Right cardiac atrium (tissue), 5 donors: ENCODE measurements around the gene GDAP1L1. TPM values are rescaled to one million over a fixed set of nuclear protein-coding genes. Genes with fewer than 3 reads are reported as not detected.

Source experiments
- ATAC-seq, 2 donors: fragments of 200-7000 bp; cut with Tn5 transposase; one replicate each; pipeline versions ENCODE4 v1.8.0 to v1.9.1; 2020; ENCODE audit warnings: moderate library complexity in 2 of 2, mild to moderate bottlenecking in 1 of 2
- DNase-seq, 3 donors: peaks; one replicate each; pipeline ENCODE4 v3.0.0-alpha.2; 2020
- H3K27ac ChIP-seq: one replicate; pipeline ENCODE4 v1.5.1; 2013; ENCODE audit warnings: mild to moderate bottlenecking, low read length, control low read depth, moderate library complexity
- H3K27me3 ChIP-seq: one replicate; pipeline ENCODE4 v1.6.1; 2013; ENCODE audit not compliant: control insufficient read depth, insufficient read depth
- H3K4me1 ChIP-seq: one replicate; pipeline ENCODE4 v1.6.1; 2013; ENCODE audit warnings: low read length; ENCODE audit not compliant: control insufficient read depth, insufficient read depth
- H3K4me3 ChIP-seq: one replicate; pipeline ENCODE4 v1.5.1; 2013; ENCODE audit warnings: low read length, control low read depth
- H3K9me3 ChIP-seq: one replicate; pipeline ENCODE4 v1.6.1; 2013; ENCODE audit warnings: low read length; ENCODE audit not compliant: control insufficient read depth
- WGBS: extraction: QIAGEN DNeasy Blood & Tissue Kit; methylation state at CpG from one replicate; pipeline ENCODE4 v1.1.7; 2013; 5-methylcytosine and 5-hydroxymethylcytosine counted together
- intact Hi-C, 4 donors: fragments of 100-400 bp; cut with DNase I; formaldehyde crosslinking; loops; one replicate each; pipeline versions ENCODE4 v1.11.0 to v1.14.0; 2022 to 2023
- long read RNA-seq, 4 donors: library from polyadenylated mRNA; unstranded; transcript quantifications; one replicate each; pipeline ENCODE4 v2.0.0, GENCODE V29; 2020 to 2021
- polyA plus RNA-seq: library from polyadenylated mRNA; stranded (reverse); fragments of 200-250 nt; gene quantifications from one replicate; pipeline ENCODE4 v1.2.3, GENCODE V29; 2013
- total RNA-seq, 4 donors: library from RNA; stranded (reverse); fragmentation: NEBNext Ultra II Directional; extraction: Animal tissue kit (Norgen Biotek cat#: 25700); gene quantifications; one replicate each; pipeline ENCODE4 v1.2.1, GENCODE V29; 2021
- donor health status: healthy with polysubstance abuse.
- donor health status: DM: no; HTN: yes; CAD: no.
- donor health status: DM: no; HTN: no; CAD: no.
- donor health status: DM: no; HTN: yes; CAD: no; lungs with severe emphysema.
- donor health status: DM: yes; HTN: yes; CAD: no.

Gene GDAP1L1
- 1 to 10 TPM in 1 of 4 donors, under 1 TPM in 3; 0.17 to 2.8 (median 0.55) TPM for total RNA-seq
- 1.4 TPM for polyA plus RNA-seq
- long read RNA-seq, donor 1, partial matches to known transcripts, result 0 of 7 reads
- long read RNA-seq, donor 1, other reads (novel, unspliced or antisense), result 5 of 7 reads
- long read RNA-seq, donor 2, partial matches to known transcripts, result 0 of 1 reads
- long read RNA-seq, donor 2, other reads (novel, unspliced or antisense), result 0 of 1 reads
- long read RNA-seq, donor 3, partial matches to known transcripts, result 0 of 3 reads
- long read RNA-seq, donor 3, other reads (novel, unspliced or antisense), result 3 of 3 reads
- long read RNA-seq, donor 4, result 0 reads

DNA sequence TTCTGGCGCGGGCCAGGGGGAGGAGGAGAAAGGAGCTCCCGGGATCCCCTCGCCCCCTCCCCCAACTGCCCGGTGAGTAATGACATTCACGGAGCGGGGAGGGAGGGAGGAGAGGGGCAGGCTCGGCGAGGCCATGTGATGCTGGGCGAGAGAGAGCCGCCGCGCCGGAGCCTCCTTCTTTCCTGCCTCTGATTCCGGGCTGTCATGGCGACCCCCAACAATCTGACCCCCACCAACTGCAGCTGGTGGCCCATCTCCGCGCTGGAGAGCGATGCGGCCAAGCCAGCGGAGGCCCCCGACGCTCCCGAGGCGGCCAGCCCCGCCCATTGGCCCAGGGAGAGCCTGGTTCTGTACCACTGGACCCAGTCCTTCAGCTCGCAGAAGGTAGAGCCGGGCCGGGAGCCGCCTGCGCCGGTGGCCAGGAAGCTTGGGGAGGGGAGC lies at the start of gene GDAP1L1:
Gene GDAP1L1 (plus strand): TSS at position 178 of the 441 bp plus-strand sequence. CDS start 27 bp downstream, at position 205.
- DNase-seq (peak in 2 of 3 donors; percentile 61 to 74), ATAC-seq (peak; percentile 59 to 77)
- peak within 1 kb of the TSS; percentile 45 for H3K4me3 ChIP-seq
- no peaks in the 10 kb centered on the region for H3K4me1 ChIP-seq
- intact Hi-C loops, result no loop called here
- H3K9me3 ChIP-seq, result no peaks in the 10 kb centered on the region
- WGBS, result 3% methylated on average over 32 of the region's 32 CpGs
- H3K27ac ChIP-seq, result no peak within 1 kb of the TSS
- no peaks in the 10 kb centered on the region for H3K27me3 ChIP-seq

DNA sequence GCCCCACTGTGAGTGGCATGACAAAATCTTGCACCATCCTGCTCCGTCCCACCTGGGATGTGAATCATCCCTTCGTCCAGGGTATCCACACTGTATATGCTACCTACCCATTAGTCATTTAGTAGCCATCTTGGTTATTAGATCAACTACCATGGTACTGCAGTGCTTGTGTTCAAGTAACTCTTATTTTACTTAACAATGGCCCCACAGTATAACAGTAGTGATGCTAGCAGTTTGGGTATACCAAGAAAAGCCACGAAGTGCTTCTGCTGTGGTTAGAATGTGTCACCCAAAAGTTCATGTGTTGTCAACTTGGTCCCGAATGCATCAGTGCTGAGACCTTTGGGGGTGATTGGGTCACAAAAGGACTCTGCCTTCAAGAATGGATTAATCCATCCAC lies 48.2 kb upstream of the GDAP1L1 start:
- Histone ChIP-seq H3K4me1 (peaks cover 7% of the 10 kb centered on the region), H3K27me3 (no peaks in the 10 kb centered on the region), H3K9me3 (no peaks in the 10 kb centered on the region), H3K4me3 (no peak overlapping the region), H3K27ac (no peak overlapping the region)
- 89% methylated on average over 4 of the region's 4 CpGs for WGBS
- ATAC-seq (no peak), DNase-seq (no peak)
- intact Hi-C loops, result no loop called here

DNA sequence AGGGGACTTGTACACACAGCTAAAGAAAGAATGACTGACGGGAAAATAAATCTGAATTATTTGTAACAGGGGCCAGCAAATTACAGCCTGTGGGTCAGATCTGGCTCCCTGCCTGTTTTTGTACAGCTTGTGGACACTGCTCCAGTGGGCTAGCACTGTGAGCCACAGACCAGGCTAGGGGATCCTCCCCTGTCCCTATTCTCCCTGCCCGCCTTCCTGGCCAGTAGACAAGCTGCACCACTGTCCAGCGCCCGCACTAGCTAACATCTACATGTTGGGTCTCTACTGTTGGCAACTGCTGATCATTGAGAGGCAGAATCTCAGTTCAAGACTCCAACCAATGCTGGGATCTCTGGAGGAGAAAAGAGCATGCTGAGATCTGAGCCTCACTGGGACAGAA lies 47.2 kb upstream of the GDAP1L1 start:
- Histone ChIP-seq H3K4me3 (no peak overlapping the region), H3K27ac (peak overlapping the region; percentile 13), H3K4me1 (peaks cover 7% of the 10 kb centered on the region), H3K27me3 (no peaks in the 10 kb centered on the region), H3K9me3 (no peaks in the 10 kb centered on the region)
- WGBS, result 75% methylated on average over 4 of the region's 4 CpGs
- intact Hi-C loops, result no loop called here
- no peak for DNase-seq
- no peak for ATAC-seq

DNA sequence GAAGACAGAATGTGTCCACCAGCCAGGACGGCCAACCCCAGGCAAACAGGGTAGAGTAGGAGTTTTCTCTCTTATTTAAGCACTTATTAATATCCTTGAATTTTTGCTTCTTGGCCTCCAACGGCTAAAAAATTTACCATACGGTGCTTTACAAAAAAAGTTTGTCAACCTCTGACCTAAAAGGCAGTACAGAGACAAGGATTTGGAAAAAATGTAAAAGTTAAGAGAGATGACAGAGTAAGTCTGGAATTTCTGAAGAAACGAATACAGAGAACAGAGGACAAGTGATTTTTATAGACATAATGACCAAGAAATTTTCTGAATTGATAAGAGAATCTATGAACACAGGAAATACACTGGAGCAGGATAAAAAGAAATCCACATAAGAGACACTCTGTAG lies 46.7 kb upstream of the GDAP1L1 start:
- ATAC-seq (no peak), DNase-seq (no peak)
- H3K4me1 ChIP-seq, result peaks cover 7% of the 10 kb centered on the region
- H3K27ac ChIP-seq, result peak overlapping the region; percentile 13
- H3K9me3 ChIP-seq, result no peaks in the 10 kb centered on the region
- H3K27me3 ChIP-seq, result no peaks in the 10 kb centered on the region
- H3K4me3 ChIP-seq, result no peak overlapping the region
- 67% methylated on average over 4 of the region's 4 CpGs for WGBS
- intact Hi-C loops, result no loop called here

DNA sequence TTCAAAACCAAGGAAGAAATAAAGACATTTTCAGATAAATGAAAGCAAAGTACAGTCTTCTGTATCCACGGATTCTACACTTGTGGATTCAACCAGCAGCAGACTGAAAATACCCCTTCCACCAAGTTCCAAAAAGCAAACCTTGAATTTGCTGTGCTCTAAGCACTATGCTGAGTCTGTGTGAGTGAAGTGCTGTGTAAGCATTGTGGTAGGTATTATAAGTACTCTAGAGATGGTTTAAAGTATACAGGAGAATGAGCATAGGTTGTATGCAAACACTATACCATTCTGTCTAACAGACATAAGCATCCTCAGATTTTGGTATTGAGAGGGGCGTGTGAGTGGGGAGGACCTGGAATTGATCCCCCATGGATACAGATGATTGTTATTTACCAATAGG lies 46.1 kb upstream of the GDAP1L1 start:
- 88% methylated on average over 2 of the region's 2 CpGs for WGBS
- Histone ChIP-seq H3K27me3 (no peaks in the 10 kb centered on the region), H3K4me1 (peaks cover 7% of the 10 kb centered on the region), H3K27ac (no peak overlapping the region), H3K9me3 (no peaks in the 10 kb centered on the region), H3K4me3 (no peak overlapping the region)
- ATAC-seq (no peak), DNase-seq (no peak)
- intact Hi-C loops, result no loop called here

DNA sequence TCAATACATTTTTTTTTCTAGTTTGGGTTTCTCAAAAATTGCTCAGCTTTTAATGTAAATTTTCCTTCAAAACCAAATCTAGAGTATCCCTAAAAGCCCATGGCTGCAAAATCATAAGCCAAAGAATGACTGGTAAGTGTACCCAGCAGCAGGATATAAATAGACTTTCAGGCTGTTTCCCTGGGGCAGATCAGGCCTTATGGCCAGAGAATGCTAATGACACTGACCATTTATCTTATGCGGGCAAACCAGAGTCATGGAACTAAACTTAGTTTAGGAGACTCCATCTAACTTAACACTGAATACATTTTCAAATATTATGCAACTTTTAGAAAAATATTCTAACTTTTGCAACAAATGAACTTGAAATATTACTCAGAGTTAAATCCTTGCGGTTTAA lies 43.9 kb upstream of the GDAP1L1 start:
- no peak for DNase-seq
- intact Hi-C loops, result no loop called here

DNA sequence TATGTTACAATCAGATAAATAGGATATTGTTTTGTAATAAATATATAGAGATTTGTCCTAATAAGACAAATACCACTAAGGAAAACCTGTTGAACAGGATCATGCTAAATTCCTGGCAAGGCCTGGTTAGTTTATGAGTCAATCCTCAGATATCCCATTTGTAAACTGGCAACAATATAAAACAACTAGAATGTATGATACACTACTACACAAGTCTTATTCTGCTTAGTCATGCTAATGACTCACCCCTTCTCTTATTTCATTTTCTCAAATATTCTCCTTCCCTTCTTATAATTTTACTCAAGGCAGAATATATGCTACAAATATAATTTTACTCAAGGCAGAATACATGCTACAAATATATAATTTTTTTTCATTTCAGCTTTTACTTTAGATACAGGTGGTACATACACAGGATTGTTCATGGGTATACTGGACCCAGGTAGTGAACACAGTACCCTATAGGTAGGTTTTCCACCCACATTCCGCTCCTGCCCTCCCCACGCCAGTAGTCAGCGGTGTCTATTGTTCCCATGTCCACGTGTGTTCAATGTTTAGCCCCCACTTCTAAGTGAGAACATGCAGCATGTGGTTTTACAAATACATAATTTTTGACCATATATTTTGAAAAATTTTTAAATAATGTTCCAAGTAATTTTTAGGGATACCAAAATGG lies 42.8 kb upstream of the GDAP1L1 start:
- no peaks in the 10 kb centered on the region for H3K9me3 ChIP-seq
- H3K27me3 ChIP-seq, result no peaks in the 10 kb centered on the region
- H3K4me1 ChIP-seq, result peaks cover 7% of the 10 kb centered on the region
- peak; percentile 70 to 84 for ATAC-seq
- peak overlapping the region; percentile 83 for H3K27ac ChIP-seq
- intact Hi-C loops, result no loop called here
- 92% methylated on average over 4 of the region's 4 CpGs for WGBS
- no peak for DNase-seq
- no peak overlapping the region for H3K4me3 ChIP-seq

More for the DNA sequence above, 43.9 kb upstream of the GDAP1L1 start:
- peaks cover 7% of the 10 kb centered on the region for H3K4me1 ChIP-seq
- no peaks in the 10 kb centered on the region for H3K27me3 ChIP-seq
- 75% methylated on average over 2 of the region's 2 CpGs for WGBS
- ATAC-seq, result peak; percentile 61 to 72
- no peak overlapping the region for H3K4me3 ChIP-seq
- no peak overlapping the region for H3K27ac ChIP-seq
- no peaks in the 10 kb centered on the region for H3K9me3 ChIP-seq

DNA sequence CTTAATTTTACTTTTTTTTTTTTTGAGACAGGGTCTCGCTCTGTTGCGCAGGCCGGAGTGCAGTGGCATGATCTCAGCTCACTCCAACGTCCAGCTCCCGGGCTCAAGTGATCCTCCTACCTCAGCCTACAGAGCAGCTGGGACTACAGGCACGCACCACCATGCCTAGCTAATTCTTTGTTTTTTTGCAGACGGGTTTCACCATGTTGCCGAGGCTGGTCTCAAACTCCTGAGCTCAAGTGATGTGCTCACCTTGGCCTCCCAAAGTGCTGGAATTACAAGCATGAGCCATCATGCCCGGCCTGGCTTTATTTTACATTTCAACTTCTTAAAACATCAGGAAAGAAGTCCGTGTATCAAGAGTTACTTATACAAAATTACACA lies 42.3 kb upstream of the GDAP1L1 start:
- H3K4me3 ChIP-seq, result no peak overlapping the region
- H3K27me3 ChIP-seq, result no peaks in the 10 kb centered on the region
- ATAC-seq (no peak), DNase-seq (no peak)
- no peaks in the 10 kb centered on the region for H3K9me3 ChIP-seq
- 88% methylated on average over 10 of the region's 10 CpGs for WGBS
- intact Hi-C loops, result no loop called here
- H3K27ac ChIP-seq, result no peak overlapping the region
- peaks cover 6% of the 10 kb centered on the region for H3K4me1 ChIP-seq

DNA sequence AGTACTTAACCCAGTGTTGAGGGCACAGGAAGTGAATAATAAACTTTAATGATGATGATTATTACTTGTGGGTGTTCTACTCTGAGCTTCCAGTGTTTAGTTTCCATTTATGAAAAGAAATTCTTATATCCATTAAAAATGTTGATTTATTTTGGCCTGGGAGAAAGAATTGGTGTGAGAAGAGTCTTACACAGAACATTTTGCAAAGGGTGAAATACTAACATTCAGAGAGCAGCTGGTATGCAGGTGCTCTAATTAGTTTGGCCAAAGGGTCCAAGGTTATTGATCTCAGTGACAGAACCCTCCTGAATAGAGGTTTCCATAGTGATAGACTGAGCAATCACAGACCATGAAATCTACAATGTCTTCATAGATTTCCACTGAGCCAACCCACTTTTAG lies 41.0 kb upstream of the GDAP1L1 start:
- Histone ChIP-seq H3K9me3 (no peaks in the 10 kb centered on the region), H3K27ac (no peak overlapping the region), H3K4me3 (no peak overlapping the region), H3K27me3 (no peaks in the 10 kb centered on the region), H3K4me1 (peaks cover 1% of the 10 kb centered on the region)
- intact Hi-C loops, result no loop called here
- ATAC-seq (no peak), DNase-seq (no peak)

DNA sequence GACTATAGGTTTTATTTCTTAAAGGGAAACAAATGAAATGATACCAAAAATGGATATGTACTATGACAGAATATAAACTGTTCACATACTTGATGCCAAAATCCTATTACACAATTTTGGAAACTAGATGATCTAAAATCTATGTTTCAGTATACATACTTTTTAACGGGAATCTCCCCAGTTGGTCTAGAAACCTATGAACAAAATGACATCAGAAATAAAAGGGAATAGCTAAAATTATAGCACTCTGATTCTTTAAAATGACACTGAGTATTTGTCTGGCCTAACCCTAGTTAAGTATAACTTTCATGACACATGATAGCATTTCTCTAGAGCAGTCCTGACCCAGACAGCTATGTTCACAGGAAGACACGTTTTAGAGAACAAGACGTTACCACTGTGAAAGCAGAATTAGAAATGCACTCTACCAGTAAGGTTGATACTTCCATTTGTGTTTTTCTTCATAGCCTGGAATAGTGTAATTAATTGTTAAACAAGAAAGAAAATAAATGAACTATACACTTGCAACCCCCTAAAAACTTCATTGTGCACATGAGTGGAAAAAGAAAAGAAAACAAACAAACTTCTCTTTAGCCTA lies 39.9 kb upstream of the GDAP1L1 start:
- no peak overlapping the region for H3K4me3 ChIP-seq
- no peaks in the 10 kb centered on the region for H3K9me3 ChIP-seq
- DNase-seq, result no peak
- H3K27ac ChIP-seq, result no peak overlapping the region
- 30% methylated on average over 3 of the region's 3 CpGs for WGBS
- no peaks in the 10 kb centered on the region for H3K27me3 ChIP-seq
- H3K4me1 ChIP-seq, result peaks cover 4% of the 10 kb centered on the region
- intact Hi-C loops, result no loop called here
- no peak for ATAC-seq

DNA sequence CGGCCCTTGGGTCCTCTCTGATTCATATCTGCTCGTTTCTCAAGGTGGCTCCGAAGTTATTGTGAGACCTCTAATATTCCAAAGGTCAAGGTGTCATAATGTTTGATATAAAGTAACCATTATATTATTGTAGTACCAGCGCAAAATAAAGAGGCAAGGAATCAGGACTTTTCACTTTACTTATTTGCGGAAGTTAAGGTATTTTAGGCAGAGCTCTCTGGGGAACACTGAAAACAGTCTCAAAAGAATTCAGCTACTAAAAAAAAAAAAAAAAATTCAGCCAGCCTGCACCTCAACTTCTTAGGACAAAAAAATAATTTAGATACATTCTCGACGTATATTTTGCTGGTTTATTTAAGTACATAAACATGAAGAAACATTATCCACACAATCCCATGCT lies 38.9 kb upstream of the GDAP1L1 start:
- H3K27ac ChIP-seq, result no peak overlapping the region
- peak overlapping the region; percentile 94 for H3K4me3 ChIP-seq
- H3K9me3 ChIP-seq, result no peaks in the 10 kb centered on the region
- intact Hi-C loops, result no loop called here
- ATAC-seq, result no peak
- H3K27me3 ChIP-seq, result no peaks in the 10 kb centered on the region
- peaks cover 4% of the 10 kb centered on the region for H3K4me1 ChIP-seq
- no peak for DNase-seq
- 41% methylated on average over 7 of the region's 7 CpGs for WGBS
